NCI-H187 (cell line): Measurements from ENCODE around the gene TAF3.

Experiments
- DNase-seq, 2 experiments: peaks; one replicate each; lab custom pipeline; 2025; lab: John Stamatoyannopoulos, UW

Gene TAF3

DNA sequence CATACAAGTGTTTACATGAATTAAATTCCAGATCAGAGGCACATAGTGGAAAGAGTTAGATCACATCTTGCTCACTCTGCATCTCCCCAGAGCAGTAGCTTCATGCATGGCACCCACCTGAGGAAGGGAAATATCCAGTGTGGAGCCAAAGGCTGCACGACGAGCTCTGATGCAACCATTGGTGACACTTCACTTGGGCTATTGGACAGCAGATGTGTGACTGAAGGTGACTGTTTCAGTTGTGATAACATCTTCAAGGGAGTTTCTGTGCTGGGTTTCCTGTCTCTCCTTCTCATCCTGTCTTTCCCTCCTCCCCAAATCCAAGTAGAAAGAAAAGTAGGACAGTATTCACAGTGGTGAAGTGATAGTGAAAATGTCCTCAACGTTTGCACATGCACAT, 115.0 kb downstream of the TAF3 start:
- no peak for DNase-seq

DNA sequence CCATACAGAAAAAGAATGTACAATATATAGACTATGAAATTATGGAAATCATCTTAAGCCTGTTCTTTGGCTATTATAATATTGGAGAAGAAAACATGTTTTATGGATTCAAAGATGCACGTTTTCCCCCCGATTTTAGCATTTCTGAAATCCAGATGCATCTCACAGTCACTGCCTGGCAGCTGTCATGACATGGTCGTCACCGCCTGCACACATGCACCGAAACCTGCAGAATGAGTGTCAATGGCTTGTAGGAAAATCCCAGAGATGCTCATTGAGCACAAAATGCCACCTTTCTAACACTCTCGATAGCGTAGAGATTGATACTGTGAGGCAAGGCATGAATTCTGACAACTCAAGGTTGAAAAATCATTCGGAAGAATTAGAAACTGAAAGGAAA, 115.5 kb downstream of the TAF3 start:
- DNase-seq, result no peak

DNA sequence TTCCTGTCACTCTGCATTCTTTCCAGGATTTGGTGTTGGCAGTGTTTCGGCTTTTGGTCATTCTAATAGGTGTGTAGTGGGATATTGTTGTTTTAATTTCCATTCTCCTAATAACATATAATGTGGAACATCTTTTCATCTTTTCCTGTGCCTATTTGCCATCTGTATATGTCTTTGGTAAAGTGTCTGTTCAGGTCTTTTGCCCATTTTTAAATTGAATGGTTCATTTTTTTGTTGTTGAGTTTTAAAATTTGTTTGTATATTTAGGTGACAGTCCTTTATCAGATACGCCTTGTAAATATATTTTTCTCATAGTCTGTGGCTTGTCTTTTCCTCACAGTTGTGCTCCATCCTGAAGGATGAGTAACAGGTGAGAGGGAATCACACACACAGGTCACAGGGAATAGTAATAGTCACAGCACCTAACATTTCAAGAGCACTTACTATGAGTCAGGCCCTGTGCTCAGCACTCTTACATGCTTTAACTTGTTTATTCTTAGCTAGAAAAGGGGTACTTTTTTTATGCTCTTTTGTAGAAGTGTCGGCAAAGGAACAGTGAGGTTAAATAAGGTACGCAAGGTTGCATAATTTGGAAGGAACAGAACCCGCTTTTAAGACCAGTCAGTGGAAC, 119.1 kb downstream of the TAF3 start:
- no peak for DNase-seq

DNA sequence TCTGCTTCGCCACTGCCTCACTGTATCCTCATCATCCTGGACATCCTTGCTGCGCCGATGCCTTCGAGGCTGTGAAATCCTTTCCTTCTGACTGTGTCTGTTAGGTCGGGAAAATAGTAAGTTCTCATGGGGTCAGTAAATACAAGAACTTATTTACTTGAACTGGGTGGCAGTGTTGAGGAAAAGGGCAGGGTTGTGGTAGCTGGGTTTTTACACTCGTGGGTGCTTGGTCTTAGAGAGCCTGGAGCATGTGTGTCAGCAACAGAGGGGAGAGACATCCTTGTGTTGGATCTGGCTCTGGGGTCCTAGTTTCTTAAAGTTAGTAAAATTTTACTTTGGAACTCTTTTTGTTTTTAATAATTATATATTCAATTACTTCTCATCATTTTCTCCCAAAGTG, 123.3 kb downstream of the TAF3 start:
- no peak for DNase-seq

DNA sequence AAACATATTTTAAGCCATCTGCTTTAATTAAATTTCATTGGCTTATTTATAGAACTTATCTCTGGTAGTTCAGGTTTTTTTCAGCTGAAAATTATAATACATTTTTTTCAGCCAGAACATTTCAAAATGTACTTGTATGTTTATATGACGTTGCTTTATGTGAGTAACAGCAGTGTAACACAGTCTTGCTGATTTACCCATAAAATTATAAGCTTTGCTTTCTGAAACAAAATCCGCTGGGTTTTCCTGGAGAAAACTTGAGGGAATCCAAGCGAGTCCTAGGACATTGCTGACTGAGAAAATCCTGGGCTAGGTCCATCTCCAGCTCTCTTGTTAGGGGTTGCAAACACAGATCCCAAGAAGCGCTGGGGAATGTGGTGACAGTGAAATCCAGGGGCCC, 124.0 kb downstream of the TAF3 start:
- DNase-seq, result no peak

DNA sequence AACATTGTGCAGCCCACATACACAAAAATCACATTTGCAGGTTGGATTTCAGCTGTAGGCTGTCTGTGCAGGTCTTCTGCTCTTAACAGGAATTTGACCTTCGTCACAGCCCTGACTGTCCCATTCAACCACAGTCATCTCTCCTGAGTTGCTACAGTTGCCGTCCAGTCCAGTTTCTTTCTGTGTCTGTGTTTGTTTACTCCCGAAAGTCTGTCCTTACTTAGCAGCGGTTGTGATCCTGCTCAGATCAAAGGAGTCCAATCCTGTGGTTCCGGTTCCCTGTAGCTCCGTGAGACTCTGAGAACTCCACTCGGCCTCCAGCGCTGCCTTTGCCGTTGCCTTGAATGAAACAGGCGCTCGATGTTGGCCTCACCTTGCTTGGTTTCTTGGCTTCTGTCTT, 124.6 kb downstream of the TAF3 start:
- DNase-seq, result no peak

DNA sequence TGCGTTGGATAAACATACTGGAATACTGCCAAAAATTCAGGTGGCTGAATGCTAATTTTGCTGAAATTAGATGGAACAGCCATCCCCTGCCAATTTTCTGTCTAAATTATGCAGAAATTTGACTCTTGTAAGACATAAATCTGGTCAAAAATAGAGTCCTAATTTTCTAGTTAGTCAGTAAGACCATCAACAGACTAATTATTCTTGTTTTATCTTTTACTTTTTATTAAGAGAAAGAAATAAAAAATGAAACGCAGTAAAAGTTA, 125.8 kb downstream of the TAF3 start:
- DNase-seq, result no peak

DNA sequence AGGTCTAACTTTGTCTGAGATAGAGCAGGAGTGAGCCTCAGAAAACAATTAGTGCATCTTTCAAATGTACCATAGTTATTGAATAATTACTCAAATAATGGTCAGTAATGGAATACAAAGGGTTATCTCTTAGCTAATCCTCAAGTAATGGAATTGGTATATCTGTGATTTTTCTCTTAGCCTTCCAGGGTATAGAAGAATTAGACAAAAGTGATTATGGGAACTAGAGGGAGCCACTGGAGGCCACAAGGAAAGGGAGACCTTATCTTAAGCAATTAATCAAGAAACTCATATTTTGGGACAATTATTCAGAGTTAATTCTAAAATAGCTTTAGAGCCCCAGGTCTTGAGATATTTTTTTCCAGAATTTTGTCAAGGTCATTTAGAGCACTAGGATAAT, 126.2 kb downstream of the TAF3 start:
- DNase-seq, result no peak

DNA sequence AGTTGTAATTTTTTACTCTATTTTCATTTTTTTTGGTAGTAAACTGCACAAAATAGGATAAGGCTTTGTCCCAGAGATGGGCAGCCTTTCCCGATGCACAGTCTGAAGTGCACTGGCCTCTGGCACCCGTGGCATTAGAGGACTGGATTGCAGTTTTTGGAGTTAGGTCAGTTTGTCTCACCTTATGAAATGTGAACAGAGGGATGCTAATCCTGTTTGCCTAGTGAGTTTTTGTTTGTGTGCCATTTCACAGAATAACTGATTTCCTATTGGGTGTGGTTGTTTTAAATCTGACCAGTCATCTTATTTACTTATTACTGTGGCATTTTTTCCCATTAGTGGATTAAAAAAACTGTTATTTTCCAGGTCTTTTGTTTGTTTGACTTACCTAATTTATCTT, 126.7 kb downstream of the TAF3 start:
- no peak for DNase-seq

DNA sequence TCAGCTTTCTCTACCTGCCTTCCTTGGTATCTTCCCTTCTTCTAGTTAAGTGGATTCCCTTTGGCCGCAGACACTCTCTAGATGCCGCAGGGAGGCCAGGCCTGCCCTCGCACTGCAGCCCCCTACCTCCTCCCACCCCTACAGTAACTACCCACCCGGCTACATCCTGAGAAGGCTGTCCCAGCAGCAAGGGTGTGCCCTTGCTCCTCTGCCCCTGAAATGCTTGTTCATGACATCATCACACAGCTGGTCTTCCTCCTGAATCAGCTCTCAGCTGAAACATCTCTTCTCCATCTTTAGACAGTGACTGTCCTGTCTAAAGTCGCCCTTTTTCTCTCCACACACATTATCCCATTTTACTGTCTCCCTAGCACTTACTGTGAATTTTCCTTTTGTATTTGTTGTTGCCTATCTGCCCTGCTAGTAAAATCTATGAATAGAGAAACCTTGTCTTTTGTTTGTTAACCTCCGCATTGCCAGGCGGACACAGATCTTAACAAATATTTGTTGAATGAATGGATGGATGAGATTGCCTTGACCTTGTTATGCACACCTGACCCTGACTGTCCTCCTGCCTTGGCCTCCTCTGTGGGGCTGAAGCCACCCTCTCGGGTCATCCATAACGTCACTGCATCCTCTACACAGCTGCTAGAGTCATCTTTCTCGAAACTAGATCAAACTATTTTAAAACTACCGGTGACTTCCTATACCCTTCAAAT, 127.3 kb downstream of the TAF3 start:
- DNase-seq, result no peak

DNA sequence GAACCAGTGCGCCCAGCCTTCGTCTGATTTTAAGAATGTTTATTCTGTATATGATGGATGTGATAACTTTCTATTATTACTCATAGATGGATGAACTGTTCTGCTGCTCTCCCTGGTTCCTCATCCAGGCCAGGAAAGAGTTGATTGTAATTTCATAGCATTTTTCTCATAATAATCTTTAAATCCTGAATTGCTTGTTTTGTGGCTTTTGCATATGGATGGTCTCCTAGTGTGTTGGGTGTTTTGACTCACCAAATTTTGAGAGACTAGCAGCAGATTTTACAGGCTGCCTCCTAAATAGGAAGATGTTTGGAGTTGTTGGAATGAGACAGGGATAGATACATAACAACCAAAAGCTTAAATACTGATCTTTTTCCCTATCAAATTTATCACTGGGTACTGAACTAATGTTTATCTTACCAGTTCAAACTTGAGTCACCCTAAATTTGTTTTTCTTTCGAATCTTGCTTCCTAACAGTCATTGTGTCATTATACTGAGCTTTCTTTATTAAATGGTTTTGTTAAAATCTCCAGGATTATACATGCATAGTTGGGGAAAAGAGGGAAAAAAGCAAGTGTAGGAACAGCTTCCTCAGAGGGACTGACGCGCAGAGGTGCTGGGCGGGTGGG, 130.2 kb downstream of the TAF3 start:
- DNase-seq, result no peak

DNA sequence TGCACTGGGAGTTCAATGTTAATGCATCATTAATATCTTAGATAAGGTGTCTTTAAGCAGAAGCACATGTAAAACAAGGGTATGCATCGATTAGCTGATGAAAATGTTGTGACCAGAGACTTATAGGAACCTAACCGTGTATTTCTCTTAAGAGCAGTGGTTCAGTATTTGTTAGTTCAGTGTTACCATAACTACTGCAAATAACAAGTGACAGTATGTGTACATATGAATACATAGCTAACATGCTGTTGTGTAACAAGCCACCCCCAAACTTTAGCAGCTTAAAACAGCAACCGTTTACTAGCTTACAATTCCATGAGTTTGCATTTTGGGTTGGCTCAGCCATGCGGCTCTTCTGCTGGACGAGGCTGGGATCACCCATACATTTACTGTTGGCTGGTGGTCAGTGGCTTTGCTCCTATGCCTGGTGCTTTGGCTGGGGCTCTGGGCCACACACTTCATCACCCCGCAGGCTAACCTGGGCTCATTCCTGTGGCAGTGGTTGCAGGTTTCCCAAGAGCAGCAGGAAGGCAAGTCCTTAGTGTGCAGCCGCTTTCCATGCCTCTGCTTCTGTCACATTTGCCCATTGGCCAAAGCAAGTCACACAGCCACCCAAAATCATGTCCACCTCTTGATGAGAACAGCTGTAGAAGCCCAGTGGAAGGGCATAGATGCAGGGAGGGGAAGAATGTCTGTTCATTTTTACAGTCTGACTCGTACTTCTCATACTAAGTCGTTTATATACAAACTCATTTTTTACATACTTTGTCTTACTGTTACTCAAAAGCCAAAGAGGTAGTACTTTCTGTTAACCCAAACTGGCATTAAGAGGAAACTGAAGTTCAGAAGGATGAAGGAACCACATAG, 132.9 kb downstream of the TAF3 start:
- no peak for DNase-seq

DNA sequence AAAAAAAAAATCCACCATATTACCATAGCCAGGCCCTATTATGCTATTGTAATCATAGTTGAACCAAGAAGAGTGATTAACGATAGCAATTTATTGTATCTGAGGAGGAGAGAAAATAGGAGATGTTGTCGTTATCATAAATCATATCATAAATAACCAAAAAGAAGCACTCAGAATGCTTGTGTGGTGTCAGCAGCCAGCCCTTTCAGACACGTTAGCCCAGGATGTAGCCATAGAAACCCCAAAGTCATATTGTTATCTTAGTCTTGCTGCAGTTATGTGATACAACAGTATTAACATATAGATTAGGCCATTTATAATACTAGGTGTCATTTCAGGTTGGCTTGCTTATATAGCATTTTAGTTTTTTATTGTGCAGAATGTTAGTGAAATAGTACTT, 134.0 kb downstream of the TAF3 start:
- DNase-seq, result no peak

DNA sequence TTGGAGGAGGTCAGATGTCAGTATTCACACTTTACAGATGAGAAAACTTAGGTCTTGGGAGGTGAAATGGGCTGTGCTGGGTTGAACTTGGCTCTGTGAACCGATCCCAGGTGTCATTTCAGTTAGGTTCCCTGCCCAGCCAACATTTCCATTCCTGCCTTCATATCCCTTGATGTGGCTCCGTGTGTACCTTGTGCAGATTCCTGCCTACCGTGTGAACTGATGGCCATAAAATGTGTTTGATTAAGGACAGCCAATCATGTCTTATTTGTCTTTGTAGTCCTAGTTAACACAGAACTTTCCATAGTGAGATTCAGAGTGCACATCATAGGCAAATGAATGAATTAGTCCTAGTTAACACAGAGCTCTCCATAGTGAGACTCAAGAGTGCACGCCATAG, 135.1 kb downstream of the TAF3 start:
- DNase-seq, result no peak

DNA sequence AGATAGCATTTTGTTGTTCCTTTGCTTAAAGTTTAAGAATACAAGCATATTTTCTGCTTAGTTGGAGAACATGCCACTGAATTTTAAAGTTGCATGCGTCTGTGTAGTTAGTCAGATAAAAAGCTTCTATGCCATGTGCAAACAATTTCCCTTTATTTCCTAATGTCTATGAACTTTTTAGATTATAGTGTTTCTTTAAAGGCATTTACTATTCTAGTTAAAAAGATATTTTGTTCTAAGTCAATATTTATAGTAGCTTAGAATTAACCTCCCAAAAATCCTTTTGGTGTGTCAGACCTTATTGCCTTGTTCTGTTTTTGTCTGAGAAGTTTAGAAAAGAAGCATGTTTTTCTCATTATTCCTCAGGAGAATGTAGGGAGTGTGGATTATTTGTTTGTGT, 137.1 kb downstream of the TAF3 start:
- DNase-seq, result no peak

DNA sequence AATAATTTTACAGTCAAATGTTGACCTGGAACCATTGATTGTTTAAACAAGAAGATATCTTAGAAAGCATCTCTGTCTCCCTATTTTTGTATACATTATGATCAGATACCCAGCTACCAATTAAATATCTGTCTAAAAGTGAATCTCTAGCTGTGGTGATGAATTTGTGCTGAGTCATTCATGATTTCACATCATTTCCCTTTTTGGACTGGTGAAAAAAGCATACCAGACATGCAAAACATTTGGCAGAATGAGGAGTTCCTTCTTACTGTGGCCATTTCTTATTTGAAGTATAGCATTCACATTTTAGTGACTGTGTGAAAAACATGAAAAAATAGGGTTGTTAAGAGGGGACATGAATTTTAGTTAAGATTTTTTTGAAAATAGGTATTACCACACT, 138.2 kb downstream of the TAF3 start:
- no peak for DNase-seq

DNA sequence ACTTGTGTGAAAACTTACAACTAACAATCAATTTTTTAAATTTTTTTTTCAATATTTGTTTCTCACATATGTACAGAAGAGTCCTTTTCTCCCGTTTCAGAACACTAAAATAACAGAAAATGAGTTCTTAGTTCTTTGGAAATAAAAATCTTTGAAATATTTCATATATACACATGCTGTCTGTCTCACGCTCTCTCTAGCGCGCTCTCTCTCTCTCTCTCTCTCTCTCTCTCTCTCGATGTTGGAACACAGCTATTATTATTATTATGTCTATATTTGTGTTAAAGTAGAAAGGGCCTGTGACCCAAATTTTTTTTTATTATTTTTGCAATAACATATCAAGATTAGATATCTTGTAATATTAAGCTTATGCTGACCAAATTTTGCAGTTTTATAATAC, 139.3 kb downstream of the TAF3 start:
- DNase-seq, result no peak

DNA sequence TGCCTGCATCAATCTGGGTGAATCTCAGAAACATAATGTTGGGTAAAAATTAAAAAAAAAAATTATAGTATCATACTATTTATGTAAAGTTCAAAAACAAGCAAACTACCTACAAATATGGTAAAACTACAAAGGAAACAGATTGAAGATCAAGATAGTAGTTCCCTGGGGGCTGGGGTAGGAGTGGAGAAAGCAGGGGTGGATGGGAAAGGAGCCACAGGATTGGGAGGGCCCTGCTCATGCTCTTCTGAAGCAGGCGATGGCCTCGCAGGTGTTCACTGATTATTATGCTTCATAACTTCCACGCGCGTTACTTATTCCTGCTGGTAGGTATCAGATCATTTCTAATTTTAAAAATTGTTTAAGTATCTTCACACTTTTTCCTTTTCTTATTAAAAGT, 140.1 kb downstream of the TAF3 start:
- DNase-seq, result no peak

DNA sequence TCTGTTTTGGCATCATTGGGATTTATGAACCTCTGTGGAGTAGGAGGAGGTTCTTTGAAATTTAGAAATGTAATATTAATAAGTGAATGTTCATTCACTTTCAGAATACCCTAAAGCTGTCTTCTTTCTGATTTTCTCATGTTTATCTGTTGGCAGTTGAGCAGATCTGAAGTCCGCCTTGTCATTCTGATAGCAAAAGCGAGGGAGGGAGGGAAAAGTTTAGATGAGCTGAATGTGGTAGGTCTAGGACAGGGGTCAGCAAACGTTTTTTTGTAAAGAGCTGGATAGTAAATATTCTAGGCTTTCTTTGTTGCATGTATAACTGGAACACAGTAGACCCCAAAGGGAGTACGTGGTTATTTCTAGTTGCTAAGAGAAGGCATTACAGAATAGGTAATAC, 141.8 kb downstream of the TAF3 start:
- no peak for DNase-seq

DNA sequence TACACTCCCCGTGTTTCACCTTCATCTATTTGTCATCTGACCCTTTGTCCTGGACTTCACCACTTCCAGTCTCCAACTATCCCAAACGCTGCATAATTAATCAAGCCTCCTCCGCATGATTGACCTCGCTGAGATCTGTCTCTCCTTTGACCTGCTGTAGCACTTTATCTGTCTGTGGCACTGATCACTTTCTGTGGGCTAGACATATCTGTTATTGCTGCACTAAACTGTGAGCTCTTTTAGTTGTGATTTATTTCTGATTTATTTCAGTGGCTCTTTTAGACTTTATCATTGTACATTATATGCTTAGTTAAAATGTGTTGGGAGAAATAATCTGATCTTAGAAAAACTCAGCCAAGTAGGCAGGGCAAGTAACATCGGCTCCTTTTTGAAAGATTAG, 144.3 kb downstream of the TAF3 start:
- no peak for DNase-seq

DNA sequence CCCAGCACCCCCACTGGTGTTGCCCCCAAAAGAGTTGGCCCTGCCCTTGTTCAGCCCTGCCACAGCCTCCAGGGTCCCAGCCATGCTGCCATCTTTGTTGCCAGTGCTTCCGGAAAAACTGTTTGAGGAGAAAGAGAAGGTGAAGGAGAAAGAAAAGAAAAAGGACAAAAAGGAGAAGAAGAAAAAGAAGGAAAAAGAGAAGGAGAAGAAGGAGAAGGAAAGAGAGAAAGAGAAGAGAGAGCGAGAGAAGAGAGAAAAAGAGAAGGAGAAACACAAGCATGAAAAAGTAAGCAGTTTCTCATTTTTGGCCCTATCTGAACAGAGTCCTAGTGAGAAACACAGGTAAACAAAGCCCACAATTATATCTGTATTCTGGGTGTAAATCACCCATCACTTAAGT, 147.2 kb downstream of the TAF3 start:
- DNase-seq, result no peak

DNA sequence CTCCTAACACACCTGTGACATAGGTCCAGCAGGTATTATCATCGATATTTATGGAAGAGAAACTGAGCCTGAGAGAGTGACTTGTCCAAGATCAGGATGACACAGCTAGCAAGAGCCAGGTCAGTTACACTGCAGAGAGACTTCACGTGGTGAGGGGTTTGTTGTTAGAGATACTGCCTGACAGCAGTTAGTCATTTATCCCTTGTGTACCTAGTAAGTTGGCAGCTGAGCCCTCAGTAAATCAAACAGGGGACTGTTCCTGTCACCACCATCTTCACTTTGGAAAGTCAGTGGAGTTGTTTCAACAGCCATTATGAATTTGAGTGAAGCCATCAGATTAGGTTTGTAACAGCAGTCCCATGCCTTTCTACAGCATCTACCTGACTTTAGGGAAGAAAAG, 148.7 kb downstream of the TAF3 start:
- DNase-seq, result no peak

DNA sequence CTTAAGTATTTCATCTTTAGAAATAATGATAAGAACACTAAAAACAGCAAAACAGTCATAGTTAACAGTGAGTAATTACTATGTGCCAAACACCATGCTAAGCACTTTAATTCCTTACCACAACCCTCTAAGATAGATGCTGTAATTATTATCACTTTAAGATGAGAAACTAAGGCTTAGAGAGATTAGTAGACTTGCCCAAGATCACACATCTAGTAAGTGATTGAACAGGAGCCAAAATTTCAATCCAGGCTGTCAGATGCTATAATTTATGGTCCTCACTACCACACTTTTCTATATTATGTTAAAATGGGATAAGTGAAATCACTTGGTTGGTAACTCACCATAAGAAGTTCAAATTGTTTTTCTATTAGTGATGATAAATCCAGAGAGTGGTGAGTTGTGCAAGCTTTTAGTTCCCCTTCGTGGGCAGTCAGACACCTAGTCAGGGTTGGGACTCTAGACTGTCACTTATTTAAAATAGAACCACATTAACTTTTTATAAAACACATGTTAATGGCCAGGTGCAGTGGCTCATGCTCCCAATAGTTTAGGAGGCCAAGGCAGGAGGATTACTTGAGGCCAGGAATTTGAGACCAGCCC, 150.3 kb downstream of the TAF3 start:
- DNase-seq, result no peak
